ENCODE measurements around the gene COPG1.

- no peak for TF ChIP-seq POLR2AphosphoS5 (IDR thresholded peaks at IDR 0.05; ENCODE audit: low read depth, low read length)
- no peak for TF ChIP-seq REST (IDR thresholded peaks at IDR 0.05; ENCODE audit: insufficient read depth in 1 of 2, low read depth in 2 of 2, low read length in 2 of 2)
Observed at GRCh38 chr3:129261894-129262293, 12.5 kb downstream of the COPG1 start.

Data from PFSK-1 (cell line).